HG03575 (cell line): ENCODE data around the gene FILIP1L.

Source experiments
- ATAC-seq: cut with Tn5 transposase; IDR thresholded peaks from one replicate; pipeline ENCODE4 v1.9.1; 2021; ENCODE audit not compliant: unreplicated experiment, insufficient number of reproducible peaks, low FRiP score; ENCODE audit errors: extremely low read depth

FILIP1L gene

DNA sequence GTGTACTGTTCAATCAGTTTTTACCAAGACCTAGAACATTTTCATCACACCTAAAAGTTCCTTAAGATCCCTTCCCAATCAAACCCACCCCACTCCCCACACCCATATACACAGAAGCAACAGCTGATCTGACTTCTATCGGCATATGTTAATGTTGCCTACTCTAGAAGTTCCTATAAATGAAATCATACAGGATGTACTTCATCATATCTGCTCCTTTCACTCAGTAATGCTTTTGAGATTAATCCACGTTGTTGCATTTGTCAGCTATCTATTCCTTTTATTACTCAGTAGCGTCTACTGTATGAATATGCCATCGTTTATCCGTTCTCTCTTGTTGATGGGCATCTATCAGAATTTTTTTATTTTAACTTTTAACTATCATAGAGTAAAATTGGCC is 14.3 kb upstream of the FILIP1L start:
- ATAC-seq = no peak

DNA sequence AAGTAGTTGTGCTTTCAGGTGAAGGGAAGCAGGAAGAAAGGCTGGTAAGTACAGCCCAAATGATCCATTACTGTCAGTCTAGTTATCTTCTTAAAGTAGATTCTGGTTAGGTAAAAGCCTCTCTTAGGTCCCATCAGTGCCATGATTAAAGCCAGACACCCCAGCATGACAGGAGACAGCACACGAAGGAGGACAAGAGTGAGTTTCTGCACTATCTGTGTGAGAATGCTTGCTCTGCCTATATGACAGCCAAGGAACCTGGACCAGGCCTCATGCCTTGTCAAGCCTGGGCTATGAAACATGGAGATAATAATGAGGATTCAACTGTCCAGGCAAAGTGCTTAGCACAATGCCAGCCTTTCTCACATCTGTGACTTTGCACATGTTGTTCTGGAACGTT is 13.5 kb upstream of the FILIP1L start:
- no peak for ATAC-seq

DNA sequence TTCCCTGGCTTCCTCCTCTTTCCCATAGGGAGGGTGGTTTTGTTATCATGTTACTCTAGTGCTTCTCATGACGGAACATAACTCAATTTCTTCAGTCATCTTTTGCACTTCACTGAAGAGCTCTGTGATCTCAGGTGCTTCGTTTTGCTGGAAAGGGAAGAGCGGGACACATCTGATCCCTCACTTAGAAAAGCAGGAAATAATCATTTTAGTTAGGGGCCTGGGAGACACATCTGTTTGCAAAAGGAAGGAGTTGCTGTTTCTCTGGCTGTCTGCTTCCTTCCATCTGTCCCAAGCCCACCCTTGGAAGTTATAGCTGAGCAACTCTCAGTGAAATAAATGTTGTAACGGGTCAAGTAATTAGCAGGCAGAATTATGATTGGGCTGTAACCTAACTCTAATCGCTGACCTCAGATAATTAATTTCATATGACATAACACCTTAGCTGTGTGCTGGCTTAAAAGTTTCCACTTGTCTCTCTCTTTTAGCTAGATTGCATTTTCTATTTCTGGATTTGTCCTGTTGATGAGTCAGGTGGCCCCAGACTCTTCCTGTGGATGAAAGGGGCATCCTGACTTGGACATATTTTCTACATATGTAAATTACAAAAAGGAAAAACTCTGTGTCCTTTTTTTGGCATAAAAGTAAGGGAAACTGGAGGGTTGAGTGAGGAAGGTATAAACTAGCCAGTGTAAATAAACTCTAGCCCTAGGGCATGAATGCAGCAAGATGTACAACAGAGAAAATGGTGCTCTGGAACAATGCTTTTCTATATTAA is 11.0 kb upstream of the FILIP1L start:
- no peak for ATAC-seq

DNA sequence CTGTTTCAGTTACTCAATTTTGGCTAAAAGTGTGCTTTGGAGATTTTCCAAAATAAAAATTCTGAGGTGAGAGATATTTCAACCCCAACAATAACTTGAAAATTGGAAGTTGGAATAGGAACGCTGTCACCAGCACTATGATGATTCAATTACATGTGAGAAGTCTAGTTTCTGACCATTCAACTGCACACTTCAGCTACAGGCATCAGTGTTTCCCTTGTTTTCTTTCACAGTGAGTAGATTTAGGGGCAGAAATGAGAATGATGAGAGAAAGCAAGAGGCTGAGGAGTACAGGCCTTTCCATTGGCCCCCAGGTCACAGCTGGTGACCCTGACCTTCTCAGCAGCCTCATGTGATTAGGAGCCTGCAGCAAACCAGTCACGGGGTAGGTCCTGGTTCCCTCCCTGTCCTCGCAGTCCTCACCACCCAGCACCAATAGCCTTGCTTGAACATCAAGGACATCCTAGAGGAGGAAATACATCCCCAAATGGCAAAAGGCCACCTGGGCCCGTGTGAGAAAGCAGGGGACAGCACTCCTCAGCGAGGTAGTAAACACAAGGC is 10.0 kb upstream of the FILIP1L start:
- no peak for ATAC-seq

DNA sequence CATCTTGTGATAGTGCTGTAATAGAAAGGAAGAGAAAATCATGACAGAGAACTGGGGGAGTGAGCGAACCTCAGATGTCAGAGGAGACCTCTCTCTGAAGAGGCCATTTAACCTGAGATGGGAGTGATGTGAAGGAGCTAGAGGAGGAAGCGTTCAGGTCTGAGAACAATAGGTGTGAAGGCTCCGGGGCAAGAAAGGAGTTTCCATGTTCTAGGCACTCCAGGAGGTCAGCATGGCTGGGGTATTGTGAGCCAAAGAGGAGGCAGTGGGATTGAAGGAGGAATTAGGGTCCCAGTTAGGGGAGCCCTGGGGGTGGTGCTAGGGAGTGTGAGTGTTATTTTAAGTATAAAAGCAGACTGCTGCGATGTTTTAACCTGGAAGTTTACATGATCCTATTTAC is 8.8 kb upstream of the FILIP1L start:
- ATAC-seq = no peak

DNA sequence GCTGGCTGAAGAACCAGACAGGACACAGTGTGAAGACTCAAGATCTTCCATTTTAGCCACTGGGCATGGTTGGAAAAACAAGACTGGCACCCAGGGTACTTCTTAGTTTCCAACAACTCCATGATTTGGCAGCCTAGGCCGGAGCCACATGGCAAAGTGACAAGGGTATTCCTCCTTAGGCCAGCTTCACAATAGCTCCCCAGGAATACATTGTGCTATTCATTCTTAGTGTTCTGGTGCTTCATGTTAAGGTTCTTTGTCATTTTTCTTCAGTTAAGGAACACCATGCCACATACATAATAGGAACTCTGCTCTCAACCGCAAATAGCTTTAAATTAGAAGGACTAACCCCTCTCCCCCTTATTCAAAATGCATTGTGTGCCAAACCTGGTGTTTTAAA is 8.0 kb upstream of the FILIP1L start:
- ATAC-seq = no peak

DNA sequence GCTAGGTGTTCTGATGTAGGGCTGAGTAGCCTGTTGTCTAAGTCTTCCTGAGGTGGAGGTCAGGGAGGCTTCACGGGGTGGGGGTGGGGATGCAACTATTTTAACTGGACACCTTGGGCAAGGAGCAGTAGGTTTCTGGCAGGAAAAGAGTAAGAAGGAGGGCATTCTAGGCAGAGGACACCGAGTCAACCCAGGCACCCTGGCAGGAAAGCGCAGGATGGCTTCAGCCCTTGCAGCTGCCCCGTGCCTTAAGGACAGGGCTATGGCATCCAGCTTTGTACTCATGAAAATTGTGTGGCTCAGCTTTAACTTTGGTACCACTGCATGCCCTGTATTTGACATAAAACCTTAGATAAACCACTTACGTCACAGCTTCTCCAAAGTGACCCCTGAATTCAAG is 6.4 kb upstream of the FILIP1L start:
- ATAC-seq = no peak

DNA sequence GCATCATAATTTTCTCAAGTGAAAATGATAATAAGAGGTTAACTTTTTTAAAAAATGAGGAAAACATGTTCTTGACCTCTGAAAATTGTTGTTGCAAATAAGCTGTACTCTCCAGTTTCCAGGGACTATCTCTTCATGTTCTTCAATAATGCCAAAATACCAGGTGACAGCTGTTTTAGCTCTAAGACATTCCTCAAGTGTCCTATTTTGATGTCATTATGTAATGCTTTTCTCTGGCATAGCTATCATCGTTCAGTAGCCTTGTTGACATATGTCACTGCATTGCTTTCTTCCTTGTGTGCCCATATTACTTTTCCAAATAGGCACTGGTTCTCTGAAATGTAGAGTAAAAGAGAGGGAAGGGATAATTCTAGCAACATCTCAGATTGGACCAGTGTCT is 5.7 kb upstream of the FILIP1L start:
- no peak for ATAC-seq

DNA sequence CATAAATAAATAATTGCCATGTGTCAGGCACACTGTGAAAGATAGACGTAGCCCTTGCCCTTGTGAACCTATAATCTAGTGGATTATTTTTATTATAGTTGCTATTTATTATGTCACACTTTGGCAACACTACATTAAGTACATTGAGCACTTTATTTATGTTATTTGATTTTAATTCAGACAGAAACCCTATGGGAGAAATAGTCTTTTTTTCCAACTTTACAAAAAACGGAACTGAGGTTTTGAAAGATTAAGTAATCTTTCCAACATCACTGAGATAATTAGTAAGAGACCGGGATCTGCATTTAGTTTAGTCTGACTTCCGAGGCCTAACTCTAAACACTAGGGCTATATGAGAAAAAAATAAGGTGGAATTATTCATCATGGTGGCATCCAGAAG is 2.8 kb upstream of the FILIP1L start:
- ATAC-seq = no peak

DNA sequence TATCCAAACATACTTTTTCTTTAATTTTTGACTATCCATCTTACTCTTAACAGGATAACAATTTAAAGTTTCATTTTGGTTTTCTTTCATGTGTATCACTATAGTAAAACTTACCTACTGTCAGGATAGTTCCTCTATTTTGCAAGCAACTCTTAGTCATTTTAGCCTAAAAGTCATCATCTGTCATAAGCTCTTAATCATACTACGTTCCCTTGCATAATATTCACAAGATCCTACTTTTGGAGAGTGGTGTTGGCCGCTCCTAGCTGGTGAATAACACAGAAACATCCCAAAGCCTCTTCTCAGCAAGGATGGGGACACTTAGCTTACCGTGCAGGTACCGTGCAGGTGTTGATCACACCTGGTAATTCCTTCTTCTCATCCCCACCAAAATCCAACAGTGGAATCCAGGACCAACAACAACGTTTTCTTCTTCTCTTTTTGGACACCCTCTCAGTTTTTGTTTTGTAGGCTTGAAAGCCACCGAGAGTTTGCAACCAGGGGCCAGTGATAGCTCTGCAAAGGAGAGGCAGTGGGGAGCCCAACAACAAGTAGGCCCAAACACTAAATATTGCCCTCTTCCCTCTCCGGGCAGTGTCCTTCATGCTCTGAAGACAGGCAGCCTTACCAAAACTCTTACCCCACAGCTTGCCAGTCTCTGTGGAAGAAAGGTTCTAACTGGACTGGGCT is 433 bp downstream of the FILIP1L start:
- ATAC-seq = no peak

DNA sequence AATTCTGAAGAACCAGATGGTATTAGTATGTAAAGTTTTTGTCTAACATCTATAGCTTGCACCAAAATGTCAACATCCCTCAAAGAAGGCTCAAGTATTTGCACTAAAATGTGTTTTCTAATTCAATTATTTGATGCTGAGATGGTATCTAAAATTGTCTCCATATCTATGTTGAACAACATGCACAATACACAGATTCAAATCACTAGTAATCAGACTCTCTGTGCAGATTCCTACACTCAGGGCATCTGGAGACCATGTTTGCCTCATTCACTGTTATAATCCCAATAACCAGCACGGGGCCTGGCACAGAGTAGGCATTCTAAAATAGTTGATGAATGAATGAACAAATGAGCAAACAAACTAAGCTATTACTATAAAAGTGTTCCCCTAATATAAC is 2.6 kb downstream of the FILIP1L start:
- ATAC-seq = no peak

DNA sequence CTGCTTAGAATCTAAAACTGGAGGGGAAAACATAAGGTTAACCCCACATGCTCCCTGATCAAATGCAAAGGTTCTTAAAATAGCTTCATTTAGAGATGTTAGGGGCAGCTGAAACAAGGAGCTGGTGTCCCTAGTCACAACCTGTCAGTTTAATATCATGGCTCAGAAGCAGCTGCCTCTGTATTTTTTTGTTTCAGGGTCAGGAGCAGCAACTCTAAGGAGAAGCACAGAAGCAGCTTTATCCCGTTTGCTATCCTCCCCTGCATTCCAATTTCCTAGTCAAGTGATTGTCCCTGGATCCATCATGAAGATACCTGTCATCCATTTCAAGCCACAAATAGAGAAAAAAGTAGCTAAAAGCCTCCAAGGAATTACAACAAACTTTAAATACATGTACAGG is 4.1 kb downstream of the FILIP1L start:
- ATAC-seq = no peak

DNA sequence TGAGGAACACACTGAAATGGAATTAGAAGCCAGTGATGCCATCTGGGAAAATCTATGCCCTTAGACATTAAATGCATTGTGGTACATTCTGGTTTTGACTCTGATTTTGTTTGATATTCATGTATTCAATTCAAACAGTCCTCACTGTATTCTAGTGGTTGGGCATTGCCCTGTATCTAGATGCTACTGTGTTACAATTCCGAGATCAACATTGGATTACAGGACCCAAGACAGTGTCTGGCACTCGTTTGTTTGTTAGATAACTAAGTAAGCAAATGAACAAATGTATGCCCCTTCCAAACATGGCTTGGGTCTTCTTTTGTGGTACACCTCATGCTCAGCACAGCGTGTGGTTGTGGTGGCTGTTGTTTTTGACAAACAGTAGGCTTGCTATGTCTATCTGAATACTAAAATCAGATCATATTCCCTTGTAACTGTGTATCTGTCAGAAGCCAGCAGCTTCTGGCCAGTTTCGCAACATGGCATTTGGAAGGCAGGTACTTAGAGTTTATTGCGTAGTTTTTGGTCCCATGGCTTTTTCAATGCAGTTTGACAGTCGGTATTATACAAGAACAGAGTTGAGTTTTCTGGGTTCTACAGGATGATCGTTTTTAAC is 5.7 kb downstream of the FILIP1L start:
- no peak for ATAC-seq

DNA sequence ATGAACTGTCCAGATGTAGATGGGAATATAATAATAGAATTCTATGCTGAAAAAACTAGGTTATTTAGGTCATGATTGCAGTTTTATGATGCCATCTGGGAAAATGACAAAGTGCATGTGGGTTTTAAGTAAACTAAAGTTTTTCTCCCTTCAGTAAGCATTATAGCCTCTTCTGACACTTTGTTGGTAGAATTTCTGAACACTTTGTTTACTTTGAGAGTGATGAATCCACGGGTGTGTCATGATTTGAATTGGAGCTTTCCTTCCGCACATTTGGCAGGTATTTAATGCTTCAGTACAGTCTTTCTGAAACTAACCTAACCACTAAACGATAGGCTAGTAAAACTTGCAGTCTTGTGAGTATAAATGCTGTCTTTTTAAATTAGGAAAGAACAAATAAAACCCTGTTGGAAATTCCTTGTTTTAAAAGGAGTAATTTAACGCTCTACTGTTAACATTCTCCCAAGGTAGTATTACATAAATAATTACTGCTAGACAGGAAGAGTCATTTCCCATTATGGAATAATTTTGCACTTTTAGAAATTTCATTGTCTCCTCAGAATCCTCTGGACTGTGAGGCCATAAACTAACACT is 7.0 kb downstream of the FILIP1L start:
- no peak for ATAC-seq

DNA sequence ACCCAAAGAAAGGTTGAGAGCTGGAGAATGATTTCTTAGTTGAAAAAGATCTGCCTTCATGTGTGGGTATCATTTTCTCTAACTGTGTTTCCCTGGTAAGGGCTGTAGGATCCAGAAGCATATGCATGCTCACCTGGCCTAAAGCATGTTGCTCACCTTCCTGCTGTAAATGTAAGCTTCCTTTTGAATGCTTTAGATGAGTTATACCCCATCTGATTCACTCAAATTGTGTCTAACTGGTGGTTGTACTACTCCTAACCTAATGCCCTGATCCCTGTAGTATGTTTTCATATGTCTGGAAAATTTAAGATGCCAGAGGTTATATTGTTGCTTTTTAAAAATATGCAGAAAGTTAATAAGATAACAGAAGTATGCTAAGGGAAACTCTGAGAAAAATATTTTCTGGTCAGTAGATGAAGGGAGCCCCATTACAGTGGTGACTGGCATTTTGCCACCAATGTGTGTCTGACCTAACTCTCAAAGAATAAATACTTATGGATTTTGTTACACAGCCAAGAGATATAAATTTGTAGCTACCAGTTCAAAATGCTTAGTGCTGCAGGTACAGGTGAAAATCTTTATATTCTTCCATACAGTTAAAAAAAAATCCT is 7.7 kb downstream of the FILIP1L start:
- ATAC-seq = no peak

DNA sequence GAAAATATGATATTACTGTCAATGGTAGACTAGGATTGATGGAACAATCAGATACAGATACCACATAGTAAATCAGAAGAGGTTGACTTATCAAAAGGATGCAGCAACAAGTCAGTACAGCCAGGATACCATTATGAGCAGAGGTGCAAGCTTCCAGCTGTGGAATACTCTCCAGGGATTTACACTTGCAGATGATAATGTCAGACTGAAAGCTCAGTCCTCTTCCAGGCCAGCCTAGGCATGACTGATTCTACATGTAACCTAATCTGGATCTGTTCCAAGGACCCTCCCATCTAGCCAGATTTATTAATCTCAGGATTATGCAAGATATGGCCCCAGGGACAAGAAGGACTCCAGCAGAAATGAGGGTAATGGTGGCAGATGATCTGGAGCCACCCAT is 8.2 kb downstream of the FILIP1L start:
- ATAC-seq = no peak

DNA sequence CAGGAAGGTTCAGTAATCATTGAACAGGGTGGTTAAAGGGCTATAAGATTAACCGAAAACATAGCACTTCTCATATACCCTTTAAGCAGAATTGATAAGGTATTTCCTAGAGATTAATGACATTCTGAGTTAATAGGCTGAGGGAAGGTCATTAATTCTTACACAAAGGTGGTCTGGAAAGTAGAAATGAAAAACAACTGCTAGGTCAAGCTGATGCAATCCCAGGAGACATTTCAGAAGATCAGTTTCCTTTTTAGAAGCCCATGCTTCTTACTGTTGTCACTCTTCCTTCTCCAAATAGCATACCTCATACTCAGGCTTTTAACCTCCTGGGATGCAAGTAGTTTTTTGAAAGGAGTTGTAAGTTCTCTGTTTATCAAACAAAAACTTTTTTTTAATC is 8.8 kb downstream of the FILIP1L start:
- ATAC-seq = no peak

DNA sequence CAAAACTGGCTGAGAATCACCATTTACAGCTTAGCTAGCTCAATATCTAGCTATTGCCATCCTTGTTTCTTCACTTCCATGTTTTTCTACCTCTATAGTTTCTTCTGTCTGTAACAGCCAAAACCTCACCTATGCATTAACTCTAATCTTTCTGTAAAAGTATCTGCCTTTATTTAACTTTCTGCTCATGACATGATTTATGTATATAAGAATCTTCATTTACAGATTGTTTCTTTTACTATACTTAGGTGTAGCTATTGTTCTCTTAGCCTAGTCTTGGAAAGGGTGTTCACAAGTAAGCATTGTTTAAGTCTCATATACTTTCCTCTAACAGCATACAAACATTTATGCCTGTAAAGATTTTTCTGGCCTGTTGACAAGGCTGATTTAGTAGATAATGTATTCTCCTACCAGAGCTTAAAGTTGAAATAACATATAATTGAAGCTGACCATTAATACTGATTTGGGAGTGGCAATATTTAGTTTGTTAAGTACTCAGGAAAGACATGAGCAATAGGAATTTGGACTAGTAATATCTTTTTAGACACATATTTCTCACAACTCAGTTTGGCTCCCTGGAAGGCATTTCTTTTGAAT is 9.4 kb downstream of the FILIP1L start:
- ATAC-seq = no peak

DNA sequence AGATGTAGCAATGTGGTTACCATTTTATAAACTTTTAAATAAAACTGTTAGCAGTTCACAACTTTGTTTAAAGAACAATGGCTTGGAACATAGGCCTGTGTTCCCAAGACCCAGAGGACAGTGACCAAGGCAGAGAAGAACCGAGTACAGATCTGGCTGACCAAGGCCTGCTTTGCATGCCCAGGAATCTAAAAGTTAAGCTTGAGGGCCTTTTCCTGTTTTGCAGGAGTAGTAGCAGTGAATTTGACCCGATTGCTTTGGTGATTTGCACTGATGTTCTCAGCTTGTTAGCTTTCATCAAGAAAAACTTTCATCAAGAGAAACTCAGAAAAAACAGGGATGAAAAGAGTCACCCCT is 9.9 kb downstream of the FILIP1L start:
- ATAC-seq = no peak
